ENCODE data around the gene ACBD5. TPM values are rescaled to one million over a fixed set of nuclear protein-coding genes. Genes with fewer than 3 reads are reported as not detected.

ACBD5 gene
- total and polyA plus RNA-seq, 8 donors = 6.2 to 45.2 (median 13.8) TPM

DNA sequence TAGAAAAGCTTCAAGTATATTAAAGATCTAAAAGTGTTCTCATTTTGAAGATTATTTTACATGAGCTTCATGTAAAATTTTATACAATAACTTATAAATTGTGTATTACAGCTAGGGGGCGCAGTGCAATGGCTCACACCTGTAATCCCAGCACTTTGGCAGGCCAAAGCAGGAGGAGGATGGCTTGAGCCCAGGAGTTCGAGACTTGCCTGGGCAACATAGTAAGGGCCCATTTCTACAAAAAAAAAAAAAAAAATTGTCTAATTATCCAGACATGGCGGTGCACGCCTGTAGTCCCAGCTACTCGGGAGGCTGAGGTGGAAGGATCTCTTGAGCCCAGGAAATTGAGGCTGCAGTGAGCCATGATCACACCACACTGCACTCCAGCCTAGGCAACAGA is 16.6 kb downstream of the ACBD5 start:
- WGBS, 5 donors = 71 to 78% (median 75%) methylated on average over 5 of the region's 5 CpGs
- intact Hi-C loops (cut with DNase I; ENCODE audit: low total_unique reads) = no loop called here
- Histone ChIP-seq H3K27ac (no peak overlapping the region), H3K27me3 (no peaks in the 10 kb centered on the region), H3K9me3 (no peaks in the 10 kb centered on the region), H3K4me3 (no peak overlapping the region), H3K36me3 (peaks cover 7 to 74% (median 65%) of the 10 kb centered on the region in 4 donors), H3K4me1 (no peaks in the 10 kb centered on the region)
- DNase-seq = peak; percentile 60 to 69
- TF ChIP-seq, protein P1, sequence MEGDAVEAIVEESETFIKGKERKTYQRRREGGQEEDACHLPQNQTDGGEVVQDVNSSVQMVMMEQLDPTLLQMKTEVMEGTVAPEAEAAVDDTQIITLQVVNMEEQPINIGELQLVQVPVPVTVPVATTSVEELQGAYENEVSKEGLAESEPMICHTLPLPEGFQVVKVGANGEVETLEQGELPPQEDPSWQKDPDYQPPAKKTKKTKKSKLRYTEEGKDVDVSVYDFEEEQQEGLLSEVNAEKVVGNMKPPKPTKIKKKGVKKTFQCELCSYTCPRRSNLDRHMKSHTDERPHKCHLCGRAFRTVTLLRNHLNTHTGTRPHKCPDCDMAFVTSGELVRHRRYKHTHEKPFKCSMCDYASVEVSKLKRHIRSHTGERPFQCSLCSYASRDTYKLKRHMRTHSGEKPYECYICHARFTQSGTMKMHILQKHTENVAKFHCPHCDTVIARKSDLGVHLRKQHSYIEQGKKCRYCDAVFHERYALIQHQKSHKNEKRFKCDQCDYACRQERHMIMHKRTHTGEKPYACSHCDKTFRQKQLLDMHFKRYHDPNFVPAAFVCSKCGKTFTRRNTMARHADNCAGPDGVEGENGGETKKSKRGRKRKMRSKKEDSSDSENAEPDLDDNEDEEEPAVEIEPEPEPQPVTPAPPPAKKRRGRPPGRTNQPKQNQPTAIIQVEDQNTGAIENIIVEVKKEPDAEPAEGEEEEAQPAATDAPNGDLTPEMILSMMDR (IDR thresholded peaks at IDR 0.05) = peak in 4 of 7 experiments; percentile 15 to 65 (median 52)
- no peak for TF ChIP-seq POLR2A (IDR thresholded peaks at IDR 0.05)

DNA sequence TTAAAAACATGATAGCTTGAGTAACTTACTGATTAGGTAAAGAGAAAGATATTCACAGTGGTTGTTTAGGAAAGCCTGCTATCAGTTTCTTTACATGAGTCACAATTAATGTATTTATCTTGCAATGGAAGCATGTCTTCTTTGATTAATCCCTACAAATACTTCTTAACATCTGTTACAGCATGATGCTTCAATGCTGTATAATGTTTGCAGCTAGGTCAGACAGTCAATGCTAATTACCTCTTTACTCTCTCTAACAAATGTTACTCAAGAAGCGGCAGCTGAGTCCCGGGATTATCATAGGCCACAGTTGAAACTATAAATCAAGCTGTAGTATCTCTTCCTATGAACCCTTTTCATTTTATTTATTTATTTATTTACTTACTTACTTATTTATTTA is 33.2 kb downstream of the ACBD5 start:
- H3K27me3 ChIP-seq = no peaks in the 10 kb centered on the region
- no peak for DNase-seq
- no peaks in the 10 kb centered on the region for H3K9me3 ChIP-seq
- no peak for TF ChIP-seq POLR2A (IDR thresholded peaks at IDR 0.05)
- TF ChIP-seq, protein P1 (IDR thresholded peaks at IDR 0.05) = no peak
- no peak for TF ChIP-seq POLR2AphosphoS5 (IDR thresholded peaks at IDR 0.05)
- no peak for TF ChIP-seq EP300 (IDR thresholded peaks at IDR 0.05)
- no peak overlapping the region for H3K27ac ChIP-seq
- intact Hi-C loops (cut with DNase I; ENCODE audit: low total_unique reads) = no loop called here
- WGBS, 5 donors = 95 to 100% (median 100%) methylated on average over 2 of the region's 2 CpGs
- no peaks in the 10 kb centered on the region for H3K4me1 ChIP-seq
- H3K4me3 ChIP-seq = no peak overlapping the region
- H3K36me3 ChIP-seq = peaks cover 70 to 100% (median 100%) of the 10 kb centered on the region in 4 donors

DNA sequence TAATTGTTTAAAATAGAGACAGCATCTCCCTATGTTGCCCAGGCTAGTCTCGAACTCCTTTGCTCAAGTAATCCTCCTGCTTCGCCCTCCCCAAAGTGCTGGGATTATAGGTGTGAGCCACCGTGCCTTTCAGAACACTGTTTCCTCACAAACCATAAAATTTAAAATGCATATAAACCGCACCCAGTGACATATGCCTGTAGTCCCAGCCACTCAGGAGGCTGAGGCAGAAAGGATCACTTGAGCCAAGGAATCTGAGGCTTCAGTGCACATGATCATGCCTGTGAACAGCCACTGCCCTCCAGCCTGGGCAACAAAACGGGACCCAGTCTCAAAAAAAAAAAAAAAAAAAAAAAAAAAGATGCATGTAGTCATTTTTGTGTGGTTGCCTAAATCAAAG is 36.8 kb downstream of the ACBD5 start:
- H3K4me3 ChIP-seq = no peak overlapping the region
- H3K4me1 ChIP-seq = no peaks in the 10 kb centered on the region
- no peaks in the 10 kb centered on the region for H3K27me3 ChIP-seq
- intact Hi-C loops (cut with DNase I; ENCODE audit: low total_unique reads) = no loop called here
- DNase-seq = no peak
- no peak overlapping the region for H3K27ac ChIP-seq
- TF ChIP-seq POLR2A (IDR thresholded peaks at IDR 0.05) (no peak), EP300 (IDR thresholded peaks at IDR 0.05) (no peak), POLR2AphosphoS5 (IDR thresholded peaks at IDR 0.05) (no peak)
- TF ChIP-seq, protein P1 (IDR thresholded peaks at IDR 0.05) = no peak
- H3K9me3 ChIP-seq = no peaks in the 10 kb centered on the region
- peaks cover 46 to 100% (median 100%) of the 10 kb centered on the region in 4 donors for H3K36me3 ChIP-seq
- 73 to 96% (median 88%) methylated on average over 5 of the region's 5 CpGs for WGBS, 5 donors

DNA sequence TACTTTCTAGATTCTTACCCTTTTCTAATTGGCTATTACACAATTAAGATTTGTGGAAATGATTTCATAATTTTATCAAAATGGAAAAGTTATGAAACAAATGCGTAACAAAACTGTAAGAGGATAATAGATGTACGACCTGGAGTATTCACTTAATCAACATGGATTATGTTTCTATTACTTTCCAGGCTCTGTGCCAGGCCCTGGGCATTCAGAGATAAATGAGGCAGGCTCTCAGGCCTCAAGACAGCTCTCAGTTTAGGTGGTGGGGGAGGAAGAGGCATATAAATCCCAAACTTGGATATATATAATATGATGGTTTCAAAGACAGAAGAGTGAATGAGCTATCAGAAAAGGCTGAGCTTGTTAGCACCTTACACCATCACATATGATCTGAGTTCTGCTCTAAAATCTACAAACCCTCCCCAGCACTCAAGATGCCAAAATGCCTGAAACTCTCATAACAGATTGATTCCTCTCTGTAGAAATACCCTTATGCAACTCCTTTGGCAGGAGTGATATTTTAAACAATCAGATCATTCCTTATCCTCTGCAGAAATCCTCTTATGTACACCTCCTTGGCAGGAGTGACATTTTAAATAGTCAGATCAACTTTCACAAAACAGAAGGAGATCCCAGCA is 42.5 kb downstream of the ACBD5 start:
- H3K36me3 ChIP-seq = peaks cover 26 to 88% (median 80%) of the 10 kb centered on the region in 4 donors

More for the DNA sequence above, 42.5 kb downstream of the ACBD5 start:
- peak in 1 of 2 donors; percentile 12 for DNase-seq
- TF ChIP-seq, protein P1 (IDR thresholded peaks at IDR 0.05) = no peak
- no peak for TF ChIP-seq EP300 (IDR thresholded peaks at IDR 0.05)
- TF ChIP-seq POLR2AphosphoS5 (IDR thresholded peaks at IDR 0.05) = no peak
- TF ChIP-seq POLR2A (IDR thresholded peaks at IDR 0.05) = no peak
- no peaks in the 10 kb centered on the region for H3K27me3 ChIP-seq
- no peak overlapping the region for H3K4me3 ChIP-seq
- WGBS, 5 donors = 28 to 42% (median 33%) methylated on average over 2 of the region's 2 CpGs
- intact Hi-C loops (cut with DNase I; ENCODE audit: low total_unique reads) = no loop called here
- peak overlapping the region in 1 of 5 donors; percentile 50 for H3K27ac ChIP-seq
- no peaks in the 10 kb centered on the region for H3K9me3 ChIP-seq
- H3K4me1 ChIP-seq = peaks cover 0 to 7% (median 0%) of the 10 kb centered on the region in 4 donors

Data from stomach (tissue), 9 donors.